ENCODE results near the gene ZNF200. TPM values are rescaled to one million over a fixed set of nuclear protein-coding genes. Genes with fewer than 3 reads are reported as not detected.

ZNF200 gene
- total RNA-seq, 2 donors from 2014 or later, result 1.2 to 11.1 TPM

DNA sequence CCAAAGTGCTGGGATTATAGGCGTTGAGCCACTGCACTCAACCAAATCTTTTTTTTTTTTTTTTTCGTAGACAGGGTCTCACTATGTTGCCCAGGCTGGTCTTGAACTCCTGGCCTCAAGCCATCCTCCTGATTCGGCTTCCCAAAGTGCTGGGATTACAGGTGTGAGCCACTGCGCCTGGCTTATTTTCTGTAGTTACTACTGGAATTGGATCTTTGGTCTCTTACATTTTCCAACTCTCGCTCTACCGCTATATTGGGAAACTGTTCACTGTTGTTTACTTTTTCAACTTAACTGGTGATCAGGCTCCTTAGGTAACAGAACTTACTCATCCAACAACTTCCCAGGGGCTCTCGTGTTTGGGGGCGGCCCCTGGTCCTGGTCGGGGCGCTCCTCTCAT lies 14.1 kb downstream of the ZNF200 start:
- ATAC-seq (ENCODE audit: insufficient number of reproducible peaks, low FRiP score, low read depth), result no peak
- H3K27ac ChIP-seq, result no peak overlapping the region
- H3K4me1 ChIP-seq (ENCODE audit: control insufficient read depth in 1 of 2, low read depth in 2 of 2), result no peaks in the 10 kb centered on the region
- no peak overlapping the region for H3K4me3 ChIP-seq
- no peak for DNase-seq (ENCODE audit: low spot score)
- peaks cover 30% of the 10 kb centered on the region for H3K36me3 ChIP-seq
- no peaks in the 10 kb centered on the region for H3K27me3 ChIP-seq (replicated peaks; ENCODE audit: insufficient read depth)
- TF ChIP-seq, protein P1, sequence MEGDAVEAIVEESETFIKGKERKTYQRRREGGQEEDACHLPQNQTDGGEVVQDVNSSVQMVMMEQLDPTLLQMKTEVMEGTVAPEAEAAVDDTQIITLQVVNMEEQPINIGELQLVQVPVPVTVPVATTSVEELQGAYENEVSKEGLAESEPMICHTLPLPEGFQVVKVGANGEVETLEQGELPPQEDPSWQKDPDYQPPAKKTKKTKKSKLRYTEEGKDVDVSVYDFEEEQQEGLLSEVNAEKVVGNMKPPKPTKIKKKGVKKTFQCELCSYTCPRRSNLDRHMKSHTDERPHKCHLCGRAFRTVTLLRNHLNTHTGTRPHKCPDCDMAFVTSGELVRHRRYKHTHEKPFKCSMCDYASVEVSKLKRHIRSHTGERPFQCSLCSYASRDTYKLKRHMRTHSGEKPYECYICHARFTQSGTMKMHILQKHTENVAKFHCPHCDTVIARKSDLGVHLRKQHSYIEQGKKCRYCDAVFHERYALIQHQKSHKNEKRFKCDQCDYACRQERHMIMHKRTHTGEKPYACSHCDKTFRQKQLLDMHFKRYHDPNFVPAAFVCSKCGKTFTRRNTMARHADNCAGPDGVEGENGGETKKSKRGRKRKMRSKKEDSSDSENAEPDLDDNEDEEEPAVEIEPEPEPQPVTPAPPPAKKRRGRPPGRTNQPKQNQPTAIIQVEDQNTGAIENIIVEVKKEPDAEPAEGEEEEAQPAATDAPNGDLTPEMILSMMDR (IDR thresholded peaks at IDR 0.05), result no peak
- peaks cover 52% of the 10 kb centered on the region for H3K9me3 ChIP-seq

DNA sequence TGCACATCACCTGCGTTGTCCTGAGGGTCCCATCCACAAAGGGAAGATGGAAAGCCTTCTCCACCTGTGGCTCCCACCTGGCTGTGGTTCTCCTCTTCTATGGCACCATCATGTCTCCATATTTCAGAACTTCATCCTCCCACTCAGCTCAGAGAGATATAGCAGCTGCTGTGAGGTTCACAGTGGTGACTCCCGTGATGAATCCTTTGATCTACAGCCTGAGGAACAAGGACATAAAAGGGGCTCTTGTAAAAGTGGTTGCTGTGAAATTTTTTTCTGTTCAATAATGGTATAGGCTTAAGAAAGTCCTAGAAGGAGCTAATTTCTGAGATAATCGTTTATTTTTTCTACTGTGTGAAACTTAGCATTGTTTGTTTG lies 18.7 kb downstream of the ZNF200 start:
- Histone ChIP-seq H3K27ac (no peak overlapping the region), H3K9me3 (peaks cover 11% of the 10 kb centered on the region), H3K36me3 (no peaks in the 10 kb centered on the region), H3K27me3 (replicated peaks; ENCODE audit: insufficient read depth) (no peaks in the 10 kb centered on the region), H3K4me3 (no peak overlapping the region), H3K4me1 (ENCODE audit: control insufficient read depth in 1 of 2, low read depth in 2 of 2) (no peaks in the 10 kb centered on the region)
- DNase-seq (ENCODE audit: low spot score) (no peak), ATAC-seq (ENCODE audit: insufficient number of reproducible peaks, low FRiP score, low read depth) (no peak)
- TF ChIP-seq, protein P1 (IDR thresholded peaks at IDR 0.05), result no peak

DNA sequence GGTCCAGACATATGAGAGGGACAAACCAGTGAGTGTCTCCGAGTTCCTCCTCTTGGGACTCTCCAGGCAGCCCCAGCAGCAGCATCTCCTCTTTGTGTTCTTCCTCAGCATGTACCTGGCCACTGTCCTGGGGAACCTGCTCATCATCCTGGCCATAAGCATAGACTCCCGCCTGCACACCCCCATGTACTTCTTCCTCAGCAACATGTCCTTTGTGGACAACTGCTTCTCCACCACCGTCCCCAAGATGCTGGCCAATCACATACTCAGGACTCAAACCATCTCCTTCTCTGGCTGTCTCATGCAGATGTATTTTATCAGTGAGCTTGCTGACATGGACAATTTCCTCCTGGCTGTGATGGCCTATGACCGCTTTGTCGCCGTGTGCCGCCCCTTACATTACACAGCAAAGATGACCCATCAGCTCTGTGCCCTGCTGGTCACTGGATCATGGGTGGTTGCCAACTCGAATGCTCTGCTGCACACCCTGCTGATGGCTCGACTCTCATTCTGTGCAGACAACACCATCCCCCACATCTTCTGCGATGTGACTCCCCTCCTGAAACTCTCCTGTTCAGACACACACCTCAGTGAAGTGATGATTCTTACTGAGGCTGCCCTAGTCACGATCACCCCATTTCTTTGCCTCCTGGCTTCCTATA lies 19.2 kb downstream of the ZNF200 start:
- peaks cover 6% of the 10 kb centered on the region for H3K9me3 ChIP-seq
- ATAC-seq (ENCODE audit: insufficient number of reproducible peaks, low FRiP score, low read depth), result no peak
- H3K4me1 ChIP-seq (ENCODE audit: control insufficient read depth in 1 of 2, low read depth in 2 of 2), result no peaks in the 10 kb centered on the region
- no peaks in the 10 kb centered on the region for H3K36me3 ChIP-seq
- no peak for DNase-seq (ENCODE audit: low spot score)
- no peaks in the 10 kb centered on the region for H3K27me3 ChIP-seq (replicated peaks; ENCODE audit: insufficient read depth)
- TF ChIP-seq, protein P1 (IDR thresholded peaks at IDR 0.05), result no peak
- H3K4me3 ChIP-seq, result no peak overlapping the region
- no peak overlapping the region for H3K27ac ChIP-seq

DNA sequence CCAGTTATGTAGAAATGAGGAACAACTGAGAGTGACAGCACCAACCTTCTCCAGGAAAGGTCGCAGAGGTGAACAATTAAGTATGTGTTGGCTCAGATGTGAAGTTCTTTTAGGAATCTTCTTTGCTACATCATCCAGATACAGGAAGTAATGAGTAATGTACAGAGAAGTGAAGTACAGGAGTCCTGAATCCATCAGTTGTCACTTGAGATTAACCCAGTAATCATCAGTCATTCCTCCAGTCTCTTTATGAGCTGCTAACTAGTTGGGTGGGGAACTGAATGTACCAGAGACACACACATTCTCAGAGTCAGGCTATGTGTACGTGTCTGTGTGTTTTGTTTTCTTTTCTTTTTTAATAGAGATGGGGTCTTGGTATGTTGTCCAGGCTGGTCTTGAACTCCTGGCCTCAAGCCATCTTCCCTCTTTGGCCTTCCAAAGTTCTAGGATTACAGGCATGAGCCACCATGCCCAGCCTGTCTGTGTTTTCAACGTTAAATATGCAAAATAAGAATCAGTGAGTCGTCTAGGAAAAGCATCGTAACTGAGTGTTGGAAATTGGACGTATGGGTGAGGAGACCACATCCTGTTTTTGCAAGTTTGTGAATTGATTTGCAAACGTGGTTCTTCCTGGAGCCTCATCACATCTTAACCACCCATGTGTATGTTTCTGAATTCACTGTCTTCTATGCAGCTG lies 19.9 kb downstream of the ZNF200 start:
- DNase-seq (ENCODE audit: low spot score), result no peak
- Histone ChIP-seq H3K9me3 (no peaks in the 10 kb centered on the region), H3K4me3 (no peak overlapping the region), H3K36me3 (no peaks in the 10 kb centered on the region), H3K27me3 (replicated peaks; ENCODE audit: insufficient read depth) (no peaks in the 10 kb centered on the region), H3K27ac (no peak overlapping the region), H3K4me1 (ENCODE audit: control insufficient read depth in 1 of 2, low read depth in 2 of 2) (no peaks in the 10 kb centered on the region)
- TF ChIP-seq, protein P1 (IDR thresholded peaks at IDR 0.05), result no peak
- no peak for ATAC-seq (ENCODE audit: insufficient number of reproducible peaks, low FRiP score, low read depth)

DNA sequence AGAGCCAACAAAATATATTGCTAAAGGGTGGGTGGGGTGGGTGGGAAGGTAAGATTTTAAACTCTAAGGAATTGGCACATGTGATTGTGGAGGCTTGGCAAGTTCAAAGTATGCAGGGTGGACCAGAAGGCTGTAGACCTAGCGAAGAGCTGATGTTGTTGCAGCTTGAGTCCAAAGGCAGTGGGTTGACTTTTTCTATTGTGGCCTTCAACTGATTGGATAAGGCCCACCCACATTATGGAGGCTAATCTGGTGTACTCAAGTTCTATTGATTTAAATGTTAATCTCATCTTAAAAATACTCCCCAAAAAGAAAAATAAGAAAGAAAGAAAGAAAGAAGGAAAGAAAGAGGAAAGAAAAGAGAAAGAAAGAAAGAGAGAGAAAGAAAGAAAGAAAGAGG lies 22.4 kb downstream of the ZNF200 start:
- TF ChIP-seq, protein P1 (IDR thresholded peaks at IDR 0.05), result no peak
- Histone ChIP-seq H3K27ac (no peak overlapping the region), H3K4me3 (no peak overlapping the region), H3K27me3 (replicated peaks; ENCODE audit: insufficient read depth) (no peaks in the 10 kb centered on the region), H3K36me3 (no peaks in the 10 kb centered on the region), H3K4me1 (ENCODE audit: control insufficient read depth in 1 of 2, low read depth in 2 of 2) (no peaks in the 10 kb centered on the region), H3K9me3 (no peaks in the 10 kb centered on the region)
- ATAC-seq (ENCODE audit: insufficient number of reproducible peaks, low FRiP score, low read depth), result no peak
- no peak for DNase-seq (ENCODE audit: low spot score)
